ENCODE results near the gene ZC3H13.

DNA sequence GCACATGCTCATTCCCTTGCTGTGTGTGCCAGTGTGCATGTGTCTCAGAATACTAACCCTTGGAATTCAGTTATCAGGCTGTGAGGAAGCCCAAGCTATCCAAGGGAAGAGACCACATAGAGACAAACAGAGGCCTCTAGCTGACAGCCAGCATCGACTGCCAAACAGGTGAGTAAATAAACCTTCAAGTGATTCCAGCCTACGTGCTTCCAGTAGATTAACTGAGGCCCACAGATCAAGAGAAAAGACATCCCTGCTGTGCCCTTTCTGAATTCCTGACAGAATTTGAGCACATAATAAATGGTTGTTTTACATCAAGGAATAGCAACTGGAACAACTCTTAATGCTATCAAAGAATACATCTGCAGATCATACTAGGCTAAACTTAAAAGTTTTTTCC lies 17.5 kb downstream of the ZC3H13 start:
- TF ChIP-seq, protein P1, sequence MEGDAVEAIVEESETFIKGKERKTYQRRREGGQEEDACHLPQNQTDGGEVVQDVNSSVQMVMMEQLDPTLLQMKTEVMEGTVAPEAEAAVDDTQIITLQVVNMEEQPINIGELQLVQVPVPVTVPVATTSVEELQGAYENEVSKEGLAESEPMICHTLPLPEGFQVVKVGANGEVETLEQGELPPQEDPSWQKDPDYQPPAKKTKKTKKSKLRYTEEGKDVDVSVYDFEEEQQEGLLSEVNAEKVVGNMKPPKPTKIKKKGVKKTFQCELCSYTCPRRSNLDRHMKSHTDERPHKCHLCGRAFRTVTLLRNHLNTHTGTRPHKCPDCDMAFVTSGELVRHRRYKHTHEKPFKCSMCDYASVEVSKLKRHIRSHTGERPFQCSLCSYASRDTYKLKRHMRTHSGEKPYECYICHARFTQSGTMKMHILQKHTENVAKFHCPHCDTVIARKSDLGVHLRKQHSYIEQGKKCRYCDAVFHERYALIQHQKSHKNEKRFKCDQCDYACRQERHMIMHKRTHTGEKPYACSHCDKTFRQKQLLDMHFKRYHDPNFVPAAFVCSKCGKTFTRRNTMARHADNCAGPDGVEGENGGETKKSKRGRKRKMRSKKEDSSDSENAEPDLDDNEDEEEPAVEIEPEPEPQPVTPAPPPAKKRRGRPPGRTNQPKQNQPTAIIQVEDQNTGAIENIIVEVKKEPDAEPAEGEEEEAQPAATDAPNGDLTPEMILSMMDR (conservative IDR thresholded peaks at IDR 0.05; ENCODE audit: low read depth, low read length): no peak
- TF ChIP-seq EZH2 (IDR thresholded peaks at IDR 0.05; ENCODE audit: borderline replicate concordance, low read depth, low read length, poor library complexity, severe bottlenecking): no peak

All from A673 (cell line).